GM12878 (cell line): ENCODE results near the gene TCF4. TPM values are rescaled to one million over a fixed set of nuclear protein-coding genes. Genes with fewer than 3 reads are reported as not detected.

Source experiments
- ATAC-seq: fragments of 200-7000 bp; cut with Tn5 transposase; 3 replicates; pipeline ENCODE4 v1.9.1; 2020; ENCODE audit warnings: mild to moderate bottlenecking, moderate library complexity
- BruUV-seq: library from RNA; stranded (reverse); fragments of 400-500 nt; replicated peaks from 2 replicates; lab custom pipeline; 2021; lab: Mats Ljungman, UMichigan
- CTCF ChIA-PET: fragments of 300-600 bp; sonication (Branson Sonifier 250); formaldehyde crosslinking; extraction: SDS; loops from one replicate; lab custom pipeline; 2021; ENCODE audit warnings: inconsistent platforms; lab: Yijun Ruan, JAX
- POLR2A ChIA-PET: fragments of 350-600 bp; formaldehyde crosslinking; extraction: SDS; loops from one replicate; lab custom pipeline; 2021; ENCODE audit warnings: inconsistent platforms; lab: Charles Lee
- RAD21 ChIA-PET: fragments of 300-600 bp; sonication (Branson Sonifier 250); formaldehyde crosslinking; loops from one replicate; lab custom pipeline; 2023; ENCODE audit warnings: antibody characterized with exemption; ENCODE audit not compliant: unreplicated experiment; lab: Charles Lee
- SMC1A ChIA-PET: fragments of 300-600 bp; sonication (Branson Sonifier 250); formaldehyde crosslinking; loops from one replicate; lab custom pipeline; 2023; ENCODE audit not compliant: unreplicated experiment, uncharacterized antibody; lab: Charles Lee
- DNase-seq: peaks from one replicate; pipeline ENCODE4 v3.0.0-alpha.2; 2011; ENCODE audit warnings: low read depth, low spot score
- FAIRE-seq: peaks from 3 replicates; lab custom pipeline; 2011; peaks lifted over from hg19 to GRCh38; lab: Jason Lieb, UNC
- H2AFZ ChIP-seq: 2 replicates; pipeline ENCODE4 v1.6.0; 2011; ENCODE audit warnings: low read depth, low read length, control low read depth; ENCODE audit not compliant: control insufficient read depth
- H3K27ac ChIP-seq: 2 replicates; pipeline ENCODE4 v1.5.1; 2011; ENCODE audit warnings: control low read depth; ENCODE audit not compliant: control insufficient read depth, insufficient read depth
- H3K27me3 ChIP-seq, 2 experiments: replicated peaks in 1 of 2; 2 replicates each; pipeline versions ENCODE4 v1.6.0 to v1.6.1; 2011; ENCODE audit warnings: low read length in 1 of 2; ENCODE audit not compliant: control insufficient read depth in 2 of 2, insufficient read depth in 2 of 2
- H3K36me3 ChIP-seq, 2 experiments: 2 replicates each; pipeline ENCODE4 v1.5.1; 2011; ENCODE audit warnings: low read length in 1 of 2; ENCODE audit not compliant: control insufficient read depth in 2 of 2, insufficient read depth in 2 of 2
- H3K4me1 ChIP-seq: 2 replicates; pipeline ENCODE4 v1.6.1; 2011; ENCODE audit warnings: mild to moderate bottlenecking, low read length, moderate library complexity, mixed read lengths; ENCODE audit not compliant: control insufficient read depth, insufficient read depth
- H3K4me2 ChIP-seq: 2 replicates; pipeline ENCODE4 v1.6.0; 2011; ENCODE audit warnings: control low read depth; ENCODE audit not compliant: control insufficient read depth, insufficient read depth
- H3K4me3 ChIP-seq: fragments of 200-600 bp; sonication (generic); 2 replicates; pipeline ENCODE4 v1.5.1; 2016
- H3K79me2 ChIP-seq: 2 replicates; pipeline ENCODE4 v1.6.0; 2011; ENCODE audit warnings: low read length; ENCODE audit not compliant: control insufficient read depth, insufficient read depth
- H3K9ac ChIP-seq: 2 replicates; pipeline ENCODE4 v1.8.0; 2011; ENCODE audit warnings: low read length, control low read depth, mixed read lengths; ENCODE audit not compliant: control insufficient read depth, insufficient read depth
- H3K9me3 ChIP-seq: replicated peaks from 3 replicates; pipeline ENCODE4 v1.5.1; 2011; ENCODE audit warnings: mild to moderate bottlenecking, low read length; ENCODE audit not compliant: control insufficient read depth, insufficient read depth
- H4K20me1 ChIP-seq: 2 replicates; pipeline ENCODE4 v1.6.0; 2011; ENCODE audit not compliant: control insufficient read depth, insufficient read depth
- ATF3 ChIP-seq: IDR thresholded peaks from 2 replicates; pipeline ENCODE4 v1.6.1; 2011; ENCODE audit warnings: low read depth, mild to moderate bottlenecking, low read length, moderate library complexity, borderline replicate concordance; ENCODE audit errors: extremely low read depth
- BCL3 ChIP-seq: IDR thresholded peaks from 2 replicates; pipeline ENCODE4 v1.6.1; 2011; ENCODE audit warnings: borderline replicate concordance, low read depth, mild to moderate bottlenecking, moderate library complexity, low read length; ENCODE audit not compliant: insufficient read depth, poor library complexity, severe bottlenecking
- E4F1 ChIP-seq: fragments of 450-650 bp; IDR thresholded peaks from 2 replicates; pipeline ENCODE4 v1.6.1; 2018; ENCODE audit warnings: borderline replicate concordance, mild to moderate bottlenecking; ENCODE audit not compliant: partially characterized antibody
- EED ChIP-seq: sonication (generic); IDR thresholded peaks from 2 replicates; pipeline ENCODE4 v1.6.1; 2016; ENCODE audit warnings: antibody characterized with exemption, low read depth
- HDAC2 ChIP-seq: fragments of 200-600 bp; sonication (generic); IDR thresholded peaks from 2 replicates; pipeline ENCODE4 v1.6.1; 2017
- IRF3 ChIP-seq: fragments of 450-650 bp; IDR thresholded peaks from 2 replicates; pipeline ENCODE4 v1.6.1; 2014; ENCODE audit warnings: mild to moderate bottlenecking
- KLF5 ChIP-seq: fragments of 450-650 bp; IDR thresholded peaks from 2 replicates; pipeline ENCODE4 v1.6.1; 2014; ENCODE audit warnings: mild to moderate bottlenecking; ENCODE audit not compliant: partially characterized antibody
- MLLT1 ChIP-seq: fragments of 450-650 bp; IDR thresholded peaks from 2 replicates; pipeline ENCODE4 v1.6.1; 2016; ENCODE audit warnings: mild to moderate bottlenecking
- MYB ChIP-seq: fragments of 150-350 bp; IDR thresholded peaks from 2 replicates; pipeline ENCODE4 v1.6.1; 2014; ENCODE audit warnings: mild to moderate bottlenecking, low read depth, low read length, borderline replicate concordance
- NFXL1 ChIP-seq: fragments of 450-650 bp; IDR thresholded peaks from 2 replicates; pipeline ENCODE4 v1.6.1; 2017; ENCODE audit warnings: antibody characterized with exemption, mild to moderate bottlenecking, borderline replicate concordance
- SP1 ChIP-seq: IDR thresholded peaks from one replicate; pipeline ENCODE4 v1.6.1; 2011; ENCODE audit warnings: low read depth, low read length
- ZBED1 ChIP-seq: IDR thresholded peaks from 2 replicates; pipeline ENCODE4 v1.6.1; 2016; ENCODE audit warnings: borderline replicate concordance
- ZNF207 ChIP-seq: fragments of 450-650 bp; IDR thresholded peaks from 2 replicates; pipeline ENCODE4 v1.6.1; 2014; ENCODE audit warnings: antibody characterized with exemption, mild to moderate bottlenecking, borderline replicate concordance
- ZNF217 ChIP-seq: fragments of 450-650 bp; IDR thresholded peaks from 2 replicates; pipeline ENCODE4 v1.6.1; 2017; ENCODE audit warnings: antibody characterized with exemption, mild to moderate bottlenecking
- WGBS: methylation state at CpG from one replicate; pipeline ENCODE4 v1.1.6; 2016; ENCODE audit warnings: low lambda C conversion rate; ENCODE audit not compliant: insufficient replicate concordance, insufficient coverage; ENCODE audit errors: missing lambda C conversion rate; 5-methylcytosine and 5-hydroxymethylcytosine counted together
- in situ Hi-C: fragments of 300-500 bp; cut with MboI; formaldehyde crosslinking; loops from 9 replicates; pipeline ENCODE4 v1.14.3; 2018; ENCODE audit warnings: mixed read lengths
- intact Hi-C: fragments of 100-400 bp; cut with micrococcal nuclease; formaldehyde crosslinking; loops from one replicate; pipeline ENCODE4 v1.14.2; 2022; ENCODE audit not compliant: unreplicated experiment
- polyA plus RNA-seq, 11 experiments: library from polyadenylated mRNA; depleted of rRNA in 4 of 11; unstranded in 6 of 11; stranded (reverse) in 5 of 11; fragments of >200 nt; fragmentation: Nextera tagmentation in 4 of 11; fragmentation: Illumina TruSeq in 1 of 11; extraction: Ambion mirVana in 4 of 11; extraction: Trizol in 1 of 11; gene quantifications; 1 replicate in 1 of 11; 2 replicates in 10 of 11; pipeline versions ENCODE4 v1.2.1 to v1.2.3, GENCODE V29; 2011 to 2016; ENCODE audit warnings: inconsistent platforms in 2 of 11, missing spikeins in 2 of 11, low read depth in 1 of 11
- total RNA-seq, 4 experiments: library from RNA; depleted of rRNA in 3 of 4; stranded (reverse); fragments of >200 nt in 3 of 4; fragmentation: Illumina TruSeq in 1 of 4; extraction: Trizol in 1 of 4; gene quantifications; 2 replicates each; pipeline versions ENCODE4 v1.2.1 to v1.2.3, GENCODE V29; 2013 to 2021

TCF4 gene
- total and polyA plus RNA-seq, 10 of the 15 experiments (the other 5 are each of a cell fraction or from before 2014, with no cell fraction given): 15.2 to 94.0 (median 31.5) TPM

GRCh38 chr18:55214534-55214933, 373.5 kb downstream of the TCF4 start:
- SMC1A ChIA-PET: interaction anchor here (1.3 to 1.5 kb wide), 3 partner anchors 8 to 201 kb away, joined by 3 to 4 read pairs (median 3); no protein-coding TSS in a partner anchor
- TF ChIP-seq NFXL1 (no peak), ZBED1 (no peak), BCL3 (no peak), SP1 (no peak), IRF3 (no peak), ATF3 (no peak), KLF5 (no peak), E4F1 (no peak), ZNF217 (no peak), MLLT1 (no peak), HDAC2 (no peak), ZNF207 (no peak), EED (no peak), MYB (no peak)
- FAIRE-seq: no peak
- RAD21 ChIA-PET: no interaction called here
- intact Hi-C loops: no loop called here
- Histone ChIP-seq H2AFZ (no peak overlapping the region), H3K9me3 (no peaks in the 10 kb centered on the region; the same call in 2 of the 3 replicates), H3K27ac (no peak overlapping the region), H3K36me3 (no peaks in the 10 kb centered on the region), H3K4me2 (no peak overlapping the region), H3K4me1 (no peaks in the 10 kb centered on the region), H3K27me3 (no peaks in the 10 kb centered on the region), H3K4me3 (no peak overlapping the region), H3K9ac (no peak overlapping the region), H3K79me2 (no peaks in the 10 kb centered on the region), H4K20me1 (no peaks in the 10 kb centered on the region)
- POLR2A ChIA-PET: no interaction called here
- no TSS peak for BruUV-seq
- no peak for ATAC-seq
- 29% methylated on average over 2 of the region's 2 CpGs for WGBS
- in situ Hi-C loops: loop anchor here (5.0 kb wide), 1 partner anchor 52 kb away; no protein-coding TSS in a partner anchor
- CTCF ChIA-PET: interaction anchor here (0.6 to 1.2 kb wide), 4 partner anchors 20 to 294 kb away, joined by 3 to 4 read pairs (median 3); no protein-coding TSS in a partner anchor
- DNase-seq: no peak
